Left lobe of liver (tissue), 2 donors: Measurements from ENCODE around the gene PCDHGA1. TPM values are rescaled to one million over a fixed set of nuclear protein-coding genes. Genes with fewer than 3 reads are reported as not detected.
"Not testable (repeated sequence)": the region's sequence is repeated elsewhere in the genome, so short reads cannot be mapped to it uniquely, and the experiment has no call there.

Experiments used
- ATAC-seq: fragments of 200-7000 bp; cut with Tn5 transposase; one replicate; pipeline ENCODE4 v1.9.1; 2020; ENCODE audit warnings: mild to moderate bottlenecking, moderate library complexity
- DNase-seq: peaks from one replicate; pipeline ENCODE4 v3.0.0-alpha.2; 2020; ENCODE audit warnings: low spot score
- total RNA-seq: library from RNA; stranded (reverse); gene quantifications from one replicate; pipeline ENCODE4 v1.2.1, GENCODE V29; 2021
- donor health status: DM: no; HTN: no; CAD: no; lungs with moderate emphysema.
- donor health status: DM: no; HTN: yes; CAD: no.

PCDHGA1 gene
- total RNA-seq, 1 donor from 2014 or later, result 0.10 TPM

DNA sequence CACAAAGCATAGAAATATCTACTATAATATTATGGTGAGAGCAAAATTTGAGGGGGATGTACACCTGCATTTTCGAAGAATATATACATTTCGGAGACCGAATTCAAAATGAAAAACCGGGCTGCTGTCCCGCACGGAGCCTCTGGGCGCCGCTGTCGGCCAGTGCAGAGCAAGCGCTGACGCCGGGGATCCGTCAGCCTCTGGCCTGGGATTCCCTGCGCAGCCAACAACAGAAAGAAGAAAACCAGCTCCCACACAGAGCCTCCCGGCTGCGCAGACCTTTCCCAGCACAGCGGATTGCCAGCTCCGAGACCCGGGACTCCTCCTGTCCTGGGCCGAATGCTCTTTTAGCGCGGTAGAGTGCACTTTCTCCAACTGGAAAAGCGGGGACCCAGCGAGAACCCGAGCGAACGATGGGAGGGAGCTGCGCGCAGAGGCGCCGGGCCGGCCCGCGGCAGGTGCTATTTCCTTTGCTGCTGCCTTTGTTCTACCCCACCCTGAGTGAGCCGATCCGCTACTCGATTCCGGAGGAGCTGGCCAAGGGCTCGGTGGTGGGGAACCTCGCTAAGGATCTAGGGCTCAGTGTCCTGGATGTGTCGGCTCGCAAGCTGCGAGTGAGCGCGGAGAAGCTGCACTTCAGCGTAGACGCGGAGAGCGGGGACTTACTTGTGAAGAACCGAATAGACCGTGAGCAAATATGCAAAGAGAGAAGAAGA, 77.6 kb downstream of the PCDHGA1 start, which contains the start of gene PCDHGB6:
Gene PCDHGB6 (plus strand): TSS at position 232 of the 716 bp plus-strand sequence. CDS start 182 bp downstream, at position 414.
- ATAC-seq (peak; percentile 94), DNase-seq (peak; percentile 60)

DNA sequence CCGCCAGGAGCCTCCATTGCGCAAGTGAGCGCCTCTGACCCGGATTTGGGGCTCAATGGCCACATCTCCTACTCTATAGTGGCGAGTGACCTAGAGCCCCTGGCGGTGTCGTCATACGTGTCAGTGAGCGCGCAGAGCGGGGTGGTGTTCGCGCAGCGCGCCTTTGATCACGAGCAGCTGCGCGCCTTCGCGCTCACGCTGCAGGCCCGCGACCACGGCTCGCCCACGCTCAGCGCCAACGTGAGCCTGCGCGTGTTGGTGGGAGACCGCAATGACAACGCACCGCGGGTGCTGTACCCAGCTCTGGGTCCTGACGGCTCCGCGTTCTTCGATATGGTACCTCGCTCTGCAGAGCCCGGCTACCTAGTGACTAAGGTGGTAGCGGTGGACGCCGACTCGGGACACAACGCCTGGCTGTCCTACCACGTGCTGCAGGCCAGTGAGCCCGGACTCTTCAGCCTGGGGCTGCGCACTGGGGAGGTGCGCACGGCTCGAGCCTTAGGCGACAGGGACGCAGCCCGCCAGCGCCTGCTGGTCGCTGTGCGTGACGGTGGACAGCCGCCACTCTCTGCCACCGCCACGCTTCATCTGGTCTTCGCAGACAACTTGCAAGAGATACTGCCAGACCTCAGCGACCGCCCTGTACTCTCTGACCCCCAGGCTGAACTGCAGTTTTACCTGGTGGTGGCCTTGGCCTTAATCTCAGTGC, 79.4 kb downstream of the PCDHGA1 start:
- ATAC-seq, result no peak
- DNase-seq, result no peak

DNA sequence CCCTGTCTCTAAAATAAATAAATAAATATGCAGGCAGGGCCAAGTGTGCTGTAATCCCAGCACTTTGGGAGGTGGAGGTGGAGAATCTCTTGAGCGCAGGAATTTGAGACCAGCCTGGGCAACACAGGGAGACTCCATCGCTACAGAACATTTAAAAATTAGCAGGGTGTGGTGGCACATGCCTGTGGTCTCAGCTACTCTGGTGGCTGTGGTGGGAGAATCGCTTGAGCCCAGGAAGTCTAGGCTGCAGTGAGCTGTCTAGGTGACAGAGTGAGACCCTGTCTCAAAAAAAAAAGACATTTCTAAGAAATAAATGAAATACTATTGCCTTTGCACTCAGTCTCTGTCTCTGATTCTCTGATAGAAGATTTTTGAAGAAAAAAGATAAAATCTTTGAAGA, 81.3 kb downstream of the PCDHGA1 start:
- ATAC-seq, result no peak
- DNase-seq, result no peak

DNA sequence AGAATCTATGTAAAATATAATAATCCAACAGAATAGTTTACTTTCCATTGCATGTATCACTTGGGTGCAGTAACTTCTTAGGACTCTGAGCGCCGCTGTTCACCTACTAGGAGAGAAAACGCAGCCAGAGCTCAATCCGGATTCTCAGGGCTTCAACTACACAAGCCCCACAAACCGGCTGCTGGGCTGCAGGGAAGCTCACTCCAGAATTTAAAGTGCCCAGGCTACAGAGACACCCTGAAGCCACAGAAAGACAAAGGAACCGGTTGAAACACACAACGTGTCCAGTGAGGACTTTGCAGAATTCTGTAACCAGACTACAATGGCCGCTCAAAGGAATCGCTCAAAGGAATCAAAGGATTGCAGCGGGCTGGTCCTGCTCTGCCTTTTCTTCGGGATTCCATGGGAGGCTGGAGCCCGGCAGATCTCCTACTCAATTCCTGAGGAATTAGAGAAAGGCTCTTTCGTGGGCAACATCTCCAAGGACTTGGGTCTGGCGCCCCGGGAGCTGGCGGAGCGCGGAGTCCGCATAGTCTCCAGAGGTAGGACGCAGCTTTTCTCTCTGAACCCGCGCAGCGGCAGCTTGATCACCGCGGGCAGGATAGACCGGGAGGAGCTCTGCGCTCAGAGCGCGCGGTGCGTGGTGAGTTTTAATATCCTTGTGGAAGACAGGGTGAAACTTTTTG, 82.7 kb downstream of the PCDHGA1 start, which contains the start of gene PCDHGA10:
Gene PCDHGA10 (plus strand): TSS at position 134 of the 686 bp plus-strand sequence. CDS start 189 bp downstream, at position 323.
- peak; percentile 88 for ATAC-seq

DNA sequence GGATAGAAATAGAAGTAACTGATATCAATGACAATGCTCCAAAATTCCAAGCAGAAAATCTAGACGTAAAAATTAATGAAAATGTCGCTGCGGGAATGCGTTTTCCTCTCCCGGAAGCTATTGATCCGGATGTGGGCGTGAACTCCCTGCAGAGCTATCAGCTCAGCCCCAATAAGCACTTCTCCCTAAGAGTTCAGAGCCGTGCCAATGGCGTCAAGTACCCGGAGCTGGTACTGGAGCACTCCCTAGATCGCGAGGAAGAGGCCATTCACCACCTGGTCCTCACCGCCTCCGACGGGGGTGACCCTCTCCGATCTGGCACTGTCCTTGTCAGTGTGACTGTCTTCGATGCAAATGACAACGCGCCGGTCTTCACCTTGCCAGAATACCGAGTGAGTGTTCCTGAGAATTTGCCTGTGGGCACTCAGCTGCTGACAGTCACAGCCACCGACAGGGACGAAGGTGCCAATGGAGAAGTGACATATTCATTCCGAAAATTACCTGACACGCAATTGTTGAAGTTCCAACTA, 83.3 kb downstream of the PCDHGA1 start:
- DNase-seq, result no peak
- peak; percentile 60 for ATAC-seq

More for the DNA sequence above, 82.7 kb downstream of the PCDHGA1 start, which contains the start of gene PCDHGA10:
- DNase-seq, result peak; percentile 62

DNA sequence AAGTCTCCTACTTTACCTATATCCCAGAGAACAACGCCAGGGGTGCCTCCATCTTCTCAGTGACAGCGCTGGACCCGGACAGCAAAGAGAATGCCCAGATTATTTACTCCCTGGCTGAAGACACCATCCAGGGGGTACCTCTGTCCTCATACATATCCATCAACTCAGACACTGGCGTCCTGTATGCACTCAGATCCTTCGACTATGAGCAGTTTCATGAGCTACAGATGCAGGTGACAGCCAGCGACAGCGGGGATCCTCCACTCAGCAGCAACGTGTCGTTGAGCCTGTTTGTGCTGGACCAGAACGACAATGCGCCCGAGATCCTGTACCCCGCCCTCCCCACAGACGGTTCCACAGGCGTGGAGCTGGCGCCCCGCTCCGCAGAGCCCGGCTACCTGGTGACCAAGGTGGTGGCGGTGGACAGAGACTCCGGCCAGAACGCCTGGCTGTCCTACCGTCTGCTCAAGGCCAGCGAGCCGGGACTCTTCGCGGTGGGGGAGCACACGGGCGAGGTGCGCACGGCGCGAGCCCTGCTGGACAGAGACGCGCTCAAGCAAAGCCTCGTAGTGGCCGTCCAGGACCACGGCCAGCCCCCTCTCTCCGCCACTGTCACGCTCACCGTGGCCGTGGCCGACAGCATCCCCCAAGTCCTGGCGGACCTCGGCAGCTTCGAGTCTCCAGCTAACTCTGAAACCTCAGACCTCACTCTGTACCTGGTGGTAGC, 84.4 kb downstream of the PCDHGA1 start:
- DNase-seq, ATAC-seq: not testable (repeated sequence)

DNA sequence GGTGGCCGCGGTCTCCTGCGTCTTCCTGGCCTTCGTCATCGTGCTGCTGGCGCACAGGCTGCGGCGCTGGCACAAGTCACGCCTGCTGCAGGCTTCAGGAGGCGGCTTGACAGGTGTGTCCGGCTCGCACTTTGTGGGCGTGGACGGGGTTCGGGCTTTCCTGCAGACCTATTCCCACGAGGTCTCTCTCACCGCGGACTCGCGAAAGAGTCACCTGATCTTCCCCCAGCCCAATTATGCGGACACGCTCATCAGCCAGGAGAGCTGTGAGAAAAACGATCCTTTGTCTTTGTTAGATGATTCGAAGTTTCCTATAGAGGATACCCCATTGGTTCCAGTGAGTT, 84.9 kb downstream of the PCDHGA1 start:
- not testable (repeated sequence) for DNase-seq, ATAC-seq

DNA sequence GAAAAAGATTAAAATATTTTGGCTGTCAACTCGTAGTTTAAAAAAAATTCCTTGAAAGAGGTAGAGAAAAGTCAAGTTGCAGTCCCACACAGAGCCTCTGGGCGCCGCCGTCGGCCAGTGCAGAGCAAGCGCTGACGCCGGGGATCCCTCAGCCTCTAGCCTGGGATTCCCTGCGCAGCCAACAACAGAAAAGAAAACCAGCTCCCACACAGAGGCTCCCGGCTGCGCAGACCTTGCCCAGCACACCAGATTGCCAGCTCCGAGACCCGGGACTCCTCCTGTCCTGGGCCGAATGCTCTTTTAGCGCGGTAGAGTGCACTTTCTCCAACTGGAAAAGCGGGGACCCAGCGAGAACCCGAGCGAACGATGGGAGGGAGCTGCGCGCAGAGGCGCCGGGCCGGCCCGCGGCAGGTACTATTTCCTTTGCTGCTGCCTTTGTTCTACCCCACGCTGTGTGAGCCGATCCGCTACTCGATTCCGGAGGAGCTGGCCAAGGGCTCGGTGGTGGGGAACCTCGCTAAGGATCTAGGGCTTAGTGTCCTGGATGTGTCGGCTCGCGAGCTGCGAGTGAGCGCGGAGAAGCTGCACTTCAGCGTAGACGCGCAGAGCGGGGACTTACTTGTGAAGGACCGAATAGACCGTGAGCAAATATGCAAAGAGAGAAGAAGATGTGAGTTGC, 87.3 kb downstream of the PCDHGA1 start, which contains the start of gene PCDHGB7:
Gene PCDHGB7 (plus strand): TSS at position 184 of the 679 bp plus-strand sequence. CDS start 183 bp downstream, at position 367.
- DNase-seq, result peak; percentile 61
- peak; percentile 75 for ATAC-seq

DNA sequence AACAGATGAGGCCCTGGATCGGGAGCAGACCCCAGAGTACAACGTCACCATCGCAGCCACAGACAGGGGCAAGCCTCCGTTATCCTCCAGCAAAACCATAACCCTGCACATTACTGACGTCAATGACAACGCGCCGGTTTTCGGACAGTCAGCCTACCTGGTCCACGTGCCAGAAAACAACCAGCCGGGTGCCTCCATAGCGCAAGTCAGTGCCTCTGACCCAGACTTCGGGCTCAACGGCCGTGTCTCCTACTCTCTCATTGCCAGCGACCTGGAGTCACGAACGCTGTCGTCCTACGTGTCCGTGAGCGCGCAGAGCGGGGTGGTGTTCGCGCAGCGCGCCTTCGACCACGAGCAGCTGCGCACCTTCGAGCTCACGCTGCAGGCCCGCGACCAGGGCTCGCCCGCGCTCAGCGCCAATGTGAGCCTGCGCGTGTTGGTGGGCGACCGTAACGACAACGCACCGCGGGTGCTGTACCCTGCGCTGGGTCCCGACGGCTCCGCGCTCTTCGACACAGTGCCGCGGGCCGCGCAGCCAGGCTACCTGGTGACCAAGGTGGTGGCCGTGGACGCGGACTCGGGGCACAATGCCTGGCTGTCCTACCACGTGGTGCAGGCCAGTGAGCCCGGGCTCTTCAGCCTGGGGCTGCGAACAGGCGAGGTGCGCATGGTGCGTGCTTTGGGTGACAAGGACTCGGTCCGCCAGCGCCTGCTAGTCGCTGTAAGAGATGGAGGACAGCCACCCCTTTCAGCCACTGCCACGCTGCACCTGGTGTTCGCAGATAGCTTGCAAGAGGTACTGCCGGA, 89.0 kb downstream of the PCDHGA1 start:
- ATAC-seq, result no peak
- no peak for DNase-seq

DNA sequence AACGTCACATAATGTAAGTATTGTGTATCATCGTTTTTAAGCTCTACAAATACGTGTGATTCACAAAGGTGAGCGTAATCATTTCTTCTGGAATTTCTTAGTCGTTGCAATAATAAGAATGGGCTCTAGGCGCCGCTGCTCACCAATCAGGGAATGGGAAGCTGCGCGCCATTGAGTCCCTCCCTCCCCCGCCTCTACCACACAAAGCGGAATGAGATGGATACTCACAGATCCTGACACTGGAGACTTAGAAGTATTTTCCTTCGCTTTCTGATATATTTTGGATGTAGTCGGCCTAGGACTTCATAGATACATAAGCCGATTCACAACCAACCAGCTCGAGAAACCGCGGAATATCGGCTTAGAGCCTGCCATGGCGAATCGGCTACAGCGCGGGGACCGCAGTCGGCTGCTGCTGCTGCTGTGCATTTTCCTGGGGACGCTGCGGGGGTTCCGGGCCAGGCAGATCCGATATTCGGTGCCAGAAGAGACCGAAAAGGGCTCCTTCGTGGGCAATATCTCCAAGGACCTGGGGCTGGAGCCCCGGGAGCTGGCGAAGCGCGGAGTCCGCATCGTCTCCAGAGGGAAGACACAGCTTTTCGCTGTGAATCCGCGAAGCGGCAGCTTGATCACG, 90.7 kb downstream of the PCDHGA1 start, which contains the start of gene PCDHGA11:
Gene PCDHGA11 (plus strand): TSS at position 197 of the 634 bp plus-strand sequence. CDS start 177 bp downstream, at position 374.
- ATAC-seq (peak; percentile 59), DNase-seq (no peak)

DNA sequence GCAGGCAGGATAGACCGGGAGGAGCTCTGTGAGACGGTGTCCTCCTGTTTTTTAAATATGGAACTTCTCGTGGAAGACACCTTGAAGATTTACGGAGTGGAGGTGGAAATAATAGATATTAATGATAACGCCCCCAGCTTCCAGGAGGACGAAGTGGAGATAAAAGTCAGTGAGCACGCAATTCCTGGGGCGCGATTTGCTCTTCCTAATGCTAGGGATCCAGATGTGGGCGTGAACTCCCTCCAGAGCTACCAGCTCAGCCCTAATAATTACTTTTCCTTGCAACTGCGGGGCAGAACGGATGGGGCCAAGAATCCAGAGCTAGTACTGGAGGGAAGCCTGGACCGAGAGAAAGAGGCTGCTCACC, 91.2 kb downstream of the PCDHGA1 start:
- DNase-seq (no peak), ATAC-seq (no peak)

DNA sequence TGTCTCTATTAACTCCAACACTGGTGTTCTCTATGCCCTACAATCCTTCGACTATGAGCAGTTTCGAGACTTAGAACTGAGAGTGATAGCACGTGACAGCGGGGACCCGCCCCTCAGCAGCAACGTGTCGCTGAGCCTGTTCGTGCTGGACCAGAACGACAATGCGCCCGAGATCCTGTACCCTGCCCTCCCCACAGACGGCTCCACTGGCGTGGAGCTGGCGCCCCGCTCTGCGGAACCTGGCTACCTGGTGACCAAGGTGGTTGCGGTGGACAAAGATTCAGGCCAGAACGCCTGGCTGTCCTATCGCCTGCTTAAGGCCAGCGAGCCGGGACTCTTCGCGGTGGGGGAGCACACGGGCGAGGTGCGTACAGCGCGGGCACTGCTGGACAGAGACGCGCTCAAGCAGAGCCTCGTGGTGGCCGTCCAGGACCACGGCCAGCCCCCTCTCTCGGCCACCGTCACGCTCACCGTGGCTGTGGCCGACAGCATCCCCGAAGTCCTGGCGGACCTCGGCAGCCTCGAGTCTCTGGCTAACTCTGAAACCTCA, 92.5 kb downstream of the PCDHGA1 start:
- DNase-seq (no peak), ATAC-seq (no peak)

DNA sequence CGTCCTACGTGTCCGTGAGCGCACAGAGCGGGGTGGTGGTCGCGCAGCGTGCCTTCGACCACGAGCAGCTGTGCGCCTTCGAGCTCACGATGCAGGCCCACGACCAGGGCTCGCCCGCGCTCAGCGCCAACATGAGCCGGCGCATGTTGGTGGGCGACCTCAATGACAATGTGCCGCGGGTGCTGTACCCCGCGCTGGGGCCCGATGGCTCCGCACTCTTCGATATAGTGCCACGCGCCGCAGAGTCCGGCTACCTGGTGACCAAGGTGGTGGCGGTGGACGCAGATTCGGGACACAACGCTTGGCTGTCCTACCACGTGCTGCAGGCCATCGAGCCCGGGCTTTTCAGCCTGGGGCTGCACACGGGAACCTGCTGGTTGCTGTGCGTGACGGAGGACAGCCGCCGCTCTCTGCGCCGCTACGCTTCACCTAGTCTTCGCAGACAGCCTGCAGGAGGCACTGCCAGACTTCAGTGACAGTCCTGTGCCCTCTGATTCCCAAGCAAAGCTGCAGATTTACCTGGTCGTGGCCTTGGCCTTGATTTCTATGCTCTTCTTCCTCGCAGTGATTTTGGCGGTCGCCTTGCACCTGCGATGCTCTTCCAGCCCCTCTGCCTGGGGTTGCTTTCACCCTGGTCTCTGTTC, 97.6 kb downstream of the PCDHGA1 start:
- DNase-seq, result no peak

DNA sequence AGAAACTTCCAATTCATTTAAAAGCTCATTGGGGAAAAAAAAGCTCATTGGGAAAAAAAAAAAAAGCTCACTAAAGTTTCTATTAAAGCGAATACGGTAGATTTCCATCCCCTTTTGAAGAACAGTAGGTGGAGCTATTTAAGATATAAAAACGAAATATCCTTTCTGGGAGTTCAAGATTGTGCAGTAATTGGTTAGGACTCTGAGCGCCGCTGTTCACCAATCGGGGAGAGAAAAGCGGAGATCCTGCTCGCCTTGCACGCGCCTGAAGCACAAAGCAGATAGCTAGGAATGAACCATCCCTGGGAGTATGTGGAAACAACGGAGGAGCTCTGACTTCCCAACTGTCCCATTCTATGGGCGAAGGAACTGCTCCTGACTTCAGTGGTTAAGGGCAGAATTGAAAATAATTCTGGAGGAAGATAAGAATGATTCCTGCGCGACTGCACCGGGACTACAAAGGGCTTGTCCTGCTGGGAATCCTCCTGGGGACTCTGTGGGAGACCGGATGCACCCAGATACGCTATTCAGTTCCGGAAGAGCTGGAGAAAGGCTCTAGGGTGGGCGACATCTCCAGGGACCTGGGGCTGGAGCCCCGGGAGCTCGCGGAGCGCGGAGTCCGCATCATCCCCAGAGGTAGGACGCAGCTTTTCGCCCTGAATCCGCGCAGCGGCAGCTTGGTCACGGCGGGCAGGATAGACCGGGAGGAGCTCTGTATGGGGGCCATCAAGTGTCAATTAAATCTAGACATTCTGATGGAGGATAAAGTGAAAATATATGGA, 100.2 kb downstream of the PCDHGA1 start, which contains the start of gene PCDHGA12:
Gene PCDHGA12 (plus strand): TSS at position 176 of the 782 bp plus-strand sequence. CDS start 253 bp downstream, at position 429.
- no peak for DNase-seq
- ATAC-seq, result peak; percentile 68

More for the DNA sequence above, 97.6 kb downstream of the PCDHGA1 start:
- ATAC-seq, result no peak

DNA sequence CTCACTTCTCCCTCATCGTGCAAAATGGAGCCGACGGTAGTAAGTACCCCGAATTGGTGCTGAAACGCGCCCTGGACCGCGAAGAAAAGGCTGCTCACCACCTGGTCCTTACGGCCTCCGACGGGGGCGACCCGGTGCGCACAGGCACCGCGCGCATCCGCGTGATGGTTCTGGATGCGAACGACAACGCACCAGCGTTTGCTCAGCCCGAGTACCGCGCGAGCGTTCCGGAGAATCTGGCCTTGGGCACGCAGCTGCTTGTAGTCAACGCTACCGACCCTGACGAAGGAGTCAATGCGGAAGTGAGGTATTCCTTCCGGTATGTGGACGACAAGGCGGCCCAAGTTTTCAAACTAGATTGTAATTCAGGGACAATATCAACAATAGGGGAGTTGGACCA, 101.0 kb downstream of the PCDHGA1 start:
- DNase-seq, result no peak
- ATAC-seq, result no peak

DNA sequence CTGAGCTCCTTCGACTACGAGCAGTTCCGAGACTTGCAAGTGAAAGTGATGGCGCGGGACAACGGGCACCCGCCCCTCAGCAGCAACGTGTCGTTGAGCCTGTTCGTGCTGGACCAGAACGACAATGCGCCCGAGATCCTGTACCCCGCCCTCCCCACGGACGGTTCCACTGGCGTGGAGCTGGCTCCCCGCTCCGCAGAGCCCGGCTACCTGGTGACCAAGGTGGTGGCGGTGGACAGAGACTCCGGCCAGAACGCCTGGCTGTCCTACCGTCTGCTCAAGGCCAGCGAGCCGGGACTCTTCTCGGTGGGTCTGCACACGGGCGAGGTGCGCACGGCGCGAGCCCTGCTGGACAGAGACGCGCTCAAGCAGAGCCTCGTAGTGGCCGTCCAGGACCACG, 102.0 kb downstream of the PCDHGA1 start:
- not testable (repeated sequence) for DNase-seq, ATAC-seq
